Renal cortical epithelial cell (primary cell): ENCODE measurements around the gene SEMG2. TPM values are rescaled to one million over a fixed set of nuclear protein-coding genes. Genes with fewer than 3 reads are reported as not detected.

ENCODE experiments used
- DNase-seq: peaks from one replicate; pipeline ENCODE4 v3.0.0-alpha.2; 2011; ENCODE audit warnings: low read depth
- total RNA-seq: library from RNA; depleted of rRNA; stranded (reverse); fragments of >200 nt; gene quantifications from 2 replicates; pipeline ENCODE4 v1.2.3, GENCODE V29; 2014

Gene SEMG2
- total RNA-seq, 1 donor from 2014 or later: not detected

DNA sequence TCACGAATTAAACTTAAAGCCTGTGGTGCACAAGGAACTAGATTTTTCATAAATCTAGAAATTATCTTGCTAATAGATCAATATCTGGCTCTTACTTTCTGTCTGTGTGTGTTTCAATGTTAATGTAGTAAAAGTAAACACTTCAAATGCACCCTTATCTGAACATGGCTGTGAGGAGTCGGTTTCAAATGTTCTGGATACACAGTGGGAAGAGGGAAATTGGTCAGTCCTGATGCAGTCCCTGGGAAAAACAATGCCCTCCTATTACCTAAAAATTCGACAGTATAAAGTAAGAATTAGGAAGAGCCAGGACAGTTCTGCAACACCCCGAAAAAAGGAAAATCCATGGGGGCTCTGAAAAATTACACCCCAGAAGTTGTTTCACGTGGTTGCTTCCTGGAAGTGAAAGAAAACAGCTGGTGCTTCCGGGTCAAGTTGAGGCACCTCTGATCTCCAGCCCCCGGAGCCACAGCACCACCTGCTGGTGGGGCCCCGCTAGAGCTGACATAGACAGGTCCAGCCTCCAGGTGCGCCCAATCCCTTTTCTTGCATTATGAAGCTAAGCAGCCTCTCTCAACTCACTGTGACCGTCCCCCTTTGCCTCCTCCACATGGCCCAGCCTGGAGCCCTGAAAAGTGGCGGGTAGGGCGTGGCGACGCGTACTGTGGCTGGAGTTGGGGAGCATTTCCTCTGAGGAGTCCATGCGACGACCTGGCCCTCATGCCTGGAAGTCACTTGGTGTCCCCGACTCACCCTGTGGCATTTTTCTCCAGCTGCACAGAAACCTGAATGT, 8.3 kb downstream of the SEMG2 start:
- DNase-seq: no peak

DNA sequence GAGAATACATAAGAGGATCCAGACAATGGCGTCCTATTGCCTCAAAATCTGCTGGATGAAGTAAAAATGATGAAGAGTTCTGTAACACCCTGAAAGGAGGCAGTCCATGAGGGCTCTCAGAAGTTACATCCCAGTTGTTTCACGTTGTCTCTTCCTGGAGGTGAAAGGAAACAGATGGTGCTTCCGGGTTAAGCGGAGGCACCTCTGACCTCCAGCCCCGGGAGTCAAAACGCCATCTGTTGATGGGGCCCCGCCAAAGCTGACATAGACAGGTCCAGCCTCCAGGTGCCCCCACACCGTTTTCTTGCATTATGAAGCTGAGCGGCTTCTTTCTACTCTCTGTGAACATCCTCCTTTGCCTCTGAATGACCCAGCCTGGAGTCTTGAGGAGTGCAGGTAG, 9.5 kb downstream of the SEMG2 start:
- DNase-seq: no peak

DNA sequence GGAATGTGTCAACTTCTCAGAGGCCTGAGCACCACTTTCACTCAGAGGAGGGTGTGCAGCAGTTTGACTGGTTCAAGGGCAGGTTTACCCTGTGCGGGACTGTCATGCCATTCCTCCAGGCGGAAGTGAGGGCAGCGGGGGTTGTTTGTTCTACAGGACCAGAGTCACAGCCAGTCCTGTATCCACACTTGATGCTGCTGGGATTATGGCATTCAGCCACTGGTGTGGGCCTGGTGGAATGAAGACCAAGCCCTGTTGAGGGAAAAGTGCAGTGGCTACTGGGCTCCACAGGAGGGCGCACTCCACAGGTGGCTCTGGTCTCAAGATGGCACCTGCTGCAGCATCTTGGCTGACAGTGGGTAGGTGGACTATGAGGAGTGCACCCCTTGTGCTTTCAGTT, 14.8 kb downstream of the SEMG2 start:
- DNase-seq: no peak

DNA sequence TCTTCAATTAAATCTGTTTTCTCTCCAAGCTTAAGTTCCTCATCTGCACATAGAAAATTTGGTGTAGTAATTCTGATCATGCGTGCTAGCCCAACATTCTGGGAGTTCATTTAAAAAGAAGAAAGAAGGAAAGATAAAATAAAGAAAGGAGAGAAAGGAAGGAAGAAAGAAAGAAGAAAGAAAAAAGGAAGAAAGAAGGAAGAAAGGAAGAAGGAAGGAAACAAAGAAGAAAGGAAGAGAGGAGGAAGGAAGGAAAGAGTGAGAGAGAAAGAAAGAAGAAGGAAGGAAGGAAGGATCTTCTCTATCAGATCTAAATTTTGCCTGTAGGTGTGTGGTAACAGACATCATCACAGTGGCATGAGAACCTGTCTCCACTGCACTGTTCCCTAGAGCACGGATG, 17.0 kb downstream of the SEMG2 start:
- DNase-seq: no peak

DNA sequence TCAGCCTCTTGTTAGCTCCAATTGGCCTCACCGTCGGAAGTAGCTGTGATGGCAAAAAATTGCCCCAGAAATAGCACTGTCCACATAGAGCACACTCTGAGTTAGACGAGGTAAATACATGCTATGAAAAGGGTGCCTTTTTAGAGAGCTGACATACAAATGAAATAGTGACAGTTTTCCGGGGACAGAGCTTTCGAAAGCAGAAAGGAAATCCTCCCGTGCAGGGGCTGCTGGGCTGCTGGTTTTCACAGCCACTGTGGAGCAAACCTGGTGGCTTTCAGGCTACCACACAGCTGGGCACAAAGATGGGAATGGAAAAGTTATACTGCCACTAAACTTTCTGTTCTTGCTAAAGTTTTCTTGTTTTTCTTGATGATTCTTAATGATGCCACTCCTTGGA, 24.9 kb downstream of the SEMG2 start:
- no peak for DNase-seq

DNA sequence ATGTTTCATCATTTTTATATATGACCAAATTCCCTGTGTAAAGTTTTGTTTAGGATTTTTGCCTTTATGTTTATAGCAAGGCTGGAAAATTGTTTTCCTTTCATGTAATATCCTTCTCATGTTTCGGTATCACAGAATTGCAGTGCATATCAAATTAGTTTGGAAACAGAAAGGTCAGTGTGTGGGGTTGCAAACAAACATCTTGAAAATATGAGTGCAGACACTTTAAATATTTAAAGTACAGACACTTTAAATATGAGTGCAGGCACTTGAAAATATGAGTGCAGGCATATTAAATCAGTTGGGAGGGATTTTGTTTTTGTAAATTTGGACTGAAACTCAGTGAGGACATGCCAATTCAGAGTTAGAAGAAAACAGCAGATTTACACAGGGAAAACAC, 26.7 kb downstream of the SEMG2 start:
- no peak for DNase-seq

DNA sequence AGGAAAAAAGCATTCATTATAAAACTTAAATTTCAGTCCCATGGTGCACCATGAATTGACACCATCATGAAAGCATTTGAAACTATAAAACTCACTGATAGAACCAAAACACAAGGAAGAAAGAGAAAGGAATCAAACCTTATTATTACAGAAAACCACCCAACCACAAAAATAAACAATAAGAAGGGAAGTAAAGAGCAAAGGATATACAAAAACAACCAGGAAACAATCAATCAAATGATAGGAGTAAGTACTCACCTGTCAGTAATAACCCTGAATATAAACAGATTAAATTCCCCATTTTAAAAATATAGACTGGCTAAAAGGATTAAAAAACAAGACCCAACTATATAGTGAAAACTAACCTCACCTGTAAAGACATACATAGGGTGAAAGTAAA, 27.4 kb downstream of the SEMG2 start:
- no peak for DNase-seq

DNA sequence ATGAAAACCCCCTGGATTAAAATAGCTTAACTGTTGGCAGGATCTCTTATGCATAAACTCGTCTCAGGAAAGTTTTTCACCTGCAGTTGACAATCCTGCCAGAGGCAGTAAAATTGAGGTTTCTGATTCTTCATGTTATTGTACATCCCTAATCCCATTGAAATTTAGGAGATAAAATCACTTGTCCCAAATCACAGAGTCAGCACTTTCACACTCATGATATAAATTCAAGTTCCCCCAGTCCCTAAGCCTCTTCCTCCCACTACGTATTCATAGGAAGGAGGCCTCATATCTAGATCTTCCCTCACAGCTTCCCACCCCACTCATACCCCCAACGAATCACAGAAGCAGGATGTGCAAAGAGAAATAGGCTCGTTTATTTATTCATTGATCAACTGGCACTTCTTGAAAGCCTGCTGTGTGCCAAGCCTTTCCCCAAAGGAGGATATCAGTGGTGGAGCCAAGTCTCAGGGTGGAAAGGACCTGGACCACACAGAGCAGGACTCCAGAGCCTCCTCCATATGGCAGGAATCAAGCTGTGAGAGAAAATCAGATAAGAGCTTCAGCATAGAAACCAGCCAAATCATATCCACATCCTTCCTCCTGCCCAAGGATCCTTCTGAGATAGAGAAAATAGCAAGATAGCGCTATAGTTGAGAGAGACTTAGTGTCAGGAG, 30.8 kb downstream of the SEMG2 start:
- no peak for DNase-seq

DNA sequence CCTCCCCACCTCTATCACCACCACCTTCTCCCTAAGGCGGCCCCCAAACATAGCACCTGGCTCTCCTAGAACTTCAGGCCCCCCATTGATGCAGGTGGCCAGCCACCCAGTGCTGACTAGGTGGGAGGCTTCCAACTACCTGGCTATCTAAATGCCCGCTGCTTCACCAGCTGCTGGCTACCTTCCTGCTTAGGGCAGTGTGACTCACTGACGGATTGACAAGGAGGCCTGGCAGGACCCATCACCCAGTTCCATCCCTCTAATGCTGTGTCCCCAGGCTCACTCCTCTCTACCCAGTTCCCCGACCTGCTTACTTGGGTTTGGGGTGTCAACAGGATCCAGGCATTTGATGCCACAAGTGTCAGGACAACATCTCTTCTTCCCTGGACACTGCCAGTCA, 32.1 kb downstream of the SEMG2 start:
- no peak for DNase-seq

DNA sequence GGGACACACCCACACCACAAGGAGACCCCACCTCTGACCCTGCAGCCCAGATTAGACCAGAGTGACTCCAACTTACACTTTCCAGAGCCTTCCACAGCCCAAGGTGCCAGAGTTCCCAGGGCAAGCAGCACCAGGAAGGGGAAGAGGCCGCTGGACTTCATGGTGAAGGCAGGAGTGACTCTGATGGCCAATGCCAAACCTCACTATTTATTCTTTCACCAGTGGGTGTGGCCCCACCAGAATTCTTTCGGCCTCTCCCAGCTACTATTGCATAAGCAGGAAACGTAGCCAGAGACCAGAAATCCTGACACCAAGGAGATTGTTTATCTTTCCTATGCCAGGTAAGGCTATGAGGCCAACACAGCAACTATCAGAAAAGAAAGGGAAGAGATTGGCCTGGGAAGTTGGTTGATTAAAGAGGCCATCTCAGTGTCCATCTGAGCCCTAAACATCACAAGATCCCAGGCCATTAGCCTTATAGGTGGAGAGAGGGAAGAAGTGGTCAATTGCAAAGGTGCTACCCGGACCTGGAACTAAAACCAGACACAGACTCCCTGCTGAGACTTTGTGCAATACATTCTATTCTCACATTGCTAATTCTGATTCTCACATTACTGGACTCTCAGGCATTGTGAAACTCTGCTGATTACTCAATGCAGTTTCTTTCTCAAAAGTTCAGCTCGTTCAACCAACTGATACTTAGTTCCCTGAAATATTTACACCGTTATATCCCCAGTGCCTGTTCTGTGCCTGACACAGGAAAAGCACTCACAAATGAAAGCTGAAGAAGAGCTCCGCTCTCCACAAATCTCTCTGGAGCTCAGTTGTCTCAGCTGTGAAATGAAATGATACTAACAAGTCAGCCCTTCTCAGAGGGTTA, 33.5 kb downstream of the SEMG2 start, which contains the start of gene SLPI:
Gene SLPI (minus strand): TSS at position 182 of the 880 bp plus-strand sequence. CDS start 21 bp downstream, at position 161.
- peak; percentile 97 for DNase-seq

DNA sequence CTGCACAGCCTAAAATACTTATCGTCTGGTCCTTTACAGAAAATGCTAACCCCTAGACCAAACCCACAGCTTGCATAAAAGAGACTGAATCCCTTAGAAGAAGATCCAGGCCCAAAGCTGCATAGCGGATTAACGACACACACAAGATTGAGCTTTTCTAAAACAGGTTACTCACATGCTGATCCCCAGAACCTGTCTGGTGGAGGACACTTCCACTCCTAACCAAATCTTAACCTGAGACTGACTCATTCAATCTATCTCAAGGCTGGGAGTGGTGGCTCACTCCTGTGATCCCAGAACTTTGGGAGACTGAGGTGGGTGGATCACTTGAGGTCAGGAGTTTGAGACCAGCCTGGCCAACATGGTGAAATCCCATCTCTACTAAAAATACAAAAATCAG, 36.0 kb downstream of the SEMG2 start:
- peak; percentile 33 for DNase-seq

DNA sequence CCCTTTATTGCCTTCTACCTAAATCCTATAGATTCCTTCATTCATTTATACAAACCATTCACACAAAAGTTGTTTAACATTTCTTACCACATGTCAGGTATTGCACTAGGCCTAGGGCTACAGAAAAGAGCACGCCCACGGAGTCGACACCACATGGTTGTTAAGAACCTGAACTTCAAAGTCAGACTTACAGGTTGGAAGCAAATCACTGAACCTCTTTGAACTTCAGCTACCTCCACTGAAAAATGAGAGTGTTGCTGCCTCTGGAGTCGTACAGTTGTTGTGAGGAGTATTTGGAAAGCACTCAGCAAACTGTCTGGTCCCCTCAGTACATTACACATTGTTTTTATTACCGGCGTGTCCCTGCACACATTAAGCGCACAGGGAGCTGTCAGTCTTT, 36.5 kb downstream of the SEMG2 start:
- peak; percentile 84 for DNase-seq

DNA sequence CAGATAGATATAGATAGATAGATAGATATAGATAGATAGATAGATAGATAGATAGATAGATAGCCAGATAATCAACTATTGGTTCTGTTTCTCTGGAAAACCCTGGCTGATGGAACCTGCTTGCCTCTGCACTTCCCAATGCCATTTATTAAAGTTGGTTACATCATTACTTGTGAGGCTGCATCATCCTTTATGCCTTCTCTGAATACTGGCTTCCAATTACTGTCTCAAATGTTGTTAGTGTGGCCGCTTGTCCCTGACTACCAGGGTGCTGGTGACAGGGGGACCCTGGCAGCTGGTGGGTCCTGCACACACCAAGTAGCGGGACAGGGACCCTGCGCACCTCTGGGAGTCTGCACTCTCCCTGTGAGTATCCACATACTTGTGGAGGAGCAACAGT, 37.1 kb downstream of the SEMG2 start:
- DNase-seq: no peak

DNA sequence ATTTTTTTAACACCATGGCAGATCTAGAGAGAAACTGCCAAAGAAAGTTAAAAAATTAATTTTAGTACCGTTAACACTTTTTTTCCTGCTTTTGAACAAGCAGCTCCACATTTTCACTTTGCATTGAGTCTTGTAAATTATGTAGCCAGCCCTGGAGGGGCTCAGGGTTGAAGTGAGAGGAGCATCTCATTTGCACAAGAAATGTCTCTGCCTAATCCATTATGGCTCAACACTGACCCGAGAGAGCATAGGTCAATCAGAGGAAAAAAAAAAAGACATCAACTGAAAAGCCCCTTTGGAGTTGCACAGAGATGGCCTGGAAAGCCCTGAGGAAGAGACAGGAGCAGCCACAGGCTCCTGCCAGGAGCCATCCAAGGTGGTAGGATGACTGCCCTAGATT, 37.5 kb downstream of the SEMG2 start:
- DNase-seq: no peak

DNA sequence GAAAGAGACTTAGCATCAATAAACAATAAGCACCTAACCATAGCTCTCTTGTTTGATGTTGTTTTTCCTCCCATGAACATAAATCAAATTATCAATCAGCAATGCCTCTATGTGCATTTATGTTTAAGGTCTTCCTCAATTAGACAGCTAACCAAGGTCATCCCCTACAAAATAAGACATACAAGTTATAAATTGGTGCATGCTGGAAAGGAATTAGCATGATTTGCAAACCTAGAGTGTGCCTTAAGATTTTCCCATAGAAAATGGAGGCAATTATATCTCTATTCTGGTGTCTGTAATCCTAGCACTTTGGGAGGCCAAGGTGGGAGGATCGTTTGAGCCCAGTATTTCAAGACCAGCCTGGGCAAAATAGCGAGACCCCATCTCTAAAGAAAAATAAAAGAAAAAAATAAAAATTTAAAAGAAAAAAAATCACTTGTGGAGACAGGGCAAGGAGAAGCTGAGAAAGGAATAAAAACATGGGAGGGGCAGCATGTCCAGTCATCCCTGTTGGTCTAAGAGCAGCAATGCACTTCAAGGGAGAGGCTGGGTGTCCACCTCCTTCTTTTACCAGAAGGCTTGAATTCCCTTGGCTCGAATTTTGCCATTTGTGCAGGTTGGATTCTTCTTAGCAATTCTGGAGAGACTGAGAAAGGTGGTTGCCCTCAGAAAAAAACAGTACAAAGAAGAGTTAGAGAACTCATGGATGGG, 42.5 kb downstream of the SEMG2 start:
- no peak for DNase-seq

DNA sequence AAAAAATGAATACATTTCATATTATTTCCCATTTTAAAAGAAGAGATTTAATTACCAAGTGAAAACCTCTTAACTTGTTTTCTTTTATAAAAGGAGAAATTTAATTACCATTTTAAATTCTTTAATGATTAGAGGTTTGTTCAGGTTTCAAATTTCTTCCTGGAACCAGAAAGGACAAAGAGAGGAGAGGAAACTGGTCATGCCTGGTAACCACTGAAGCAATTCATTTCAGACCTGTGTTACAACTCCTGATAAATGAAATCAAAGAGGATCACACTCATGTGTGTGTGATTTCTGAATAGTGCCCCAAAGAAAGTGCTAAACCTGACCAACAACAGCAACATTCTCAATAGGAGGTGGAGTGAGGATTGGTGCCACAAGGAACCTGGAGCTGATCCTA, 45.8 kb downstream of the SEMG2 start:
- DNase-seq: peak; percentile 89

DNA sequence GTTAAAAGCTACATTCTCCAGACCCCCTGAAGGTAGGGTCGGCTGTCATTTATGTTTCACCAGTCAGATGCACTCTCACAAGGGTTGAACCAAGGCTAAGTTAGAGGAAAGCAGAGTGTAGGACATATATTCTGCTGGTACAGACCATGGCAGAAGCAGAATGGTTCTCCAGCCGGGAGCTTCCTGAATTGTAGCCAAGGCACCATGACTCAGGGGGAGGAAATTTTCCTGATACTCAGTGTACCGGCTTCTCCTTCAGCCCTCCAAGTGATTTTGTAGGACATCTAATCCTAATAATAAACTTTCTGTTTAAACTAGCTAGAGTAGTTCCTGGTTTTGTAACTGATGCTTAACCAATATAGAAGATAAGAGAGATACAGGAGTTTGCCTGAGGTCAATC, 47.4 kb downstream of the SEMG2 start:
- peak; percentile 43 for DNase-seq

DNA sequence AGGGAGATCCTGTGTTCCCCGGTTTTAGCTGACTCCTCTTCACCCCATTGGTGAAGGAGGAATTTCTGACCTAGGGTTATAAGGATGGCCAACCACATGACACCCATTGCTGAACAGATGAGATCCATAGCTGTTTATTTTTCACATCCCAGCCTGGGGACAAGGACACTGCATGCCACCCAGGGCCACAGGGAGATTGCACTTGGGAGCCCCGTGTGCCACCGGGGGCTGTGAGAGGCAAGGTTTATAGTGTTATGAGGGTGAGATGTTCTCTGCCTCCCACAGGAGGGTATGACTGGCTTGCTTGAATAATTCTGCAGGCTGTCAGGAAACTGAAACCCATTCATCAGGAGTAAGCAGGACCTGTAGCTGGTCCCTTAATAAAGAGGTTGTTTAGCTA, 47.9 kb downstream of the SEMG2 start:
- peak; percentile 26 for DNase-seq

DNA sequence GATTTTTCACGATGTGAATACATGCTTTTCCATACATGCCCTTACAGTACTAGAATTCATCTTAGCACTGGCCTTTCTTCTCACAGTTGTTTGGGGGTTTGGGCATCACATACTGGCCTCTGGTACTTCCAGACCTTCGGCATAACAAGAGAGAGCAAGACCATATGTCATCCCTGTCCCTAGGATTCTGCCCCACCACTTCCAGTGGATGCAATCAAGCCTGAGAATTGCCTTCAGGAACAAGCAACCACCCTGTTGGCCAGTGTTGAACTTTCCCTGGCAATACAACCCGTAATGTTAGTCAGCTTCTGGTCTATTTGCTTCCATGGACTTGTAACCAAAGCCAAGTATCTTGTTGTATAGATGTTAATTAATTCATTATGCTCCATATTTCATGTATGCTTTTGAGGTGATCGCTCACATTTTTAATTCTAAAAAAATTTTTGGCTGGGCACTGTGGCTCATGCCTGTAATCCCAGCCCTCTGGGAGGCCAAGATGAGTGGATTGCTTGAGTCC, 48.6 kb downstream of the SEMG2 start:
- DNase-seq: no peak
